Psoas muscle (tissue), 8 donors: ENCODE data around the gene ASB2. TPM values are rescaled to one million over a fixed set of nuclear protein-coding genes. Genes with fewer than 3 reads are reported as not detected.

Experiments used
- ATAC-seq, 4 donors: fragments of 200-7000 bp; cut with Tn5 transposase; one replicate each; pipeline ENCODE4 v1.9.1; 2020; ENCODE audit warnings: moderate library complexity in 3 of 4, mild to moderate bottlenecking in 2 of 4
- DNase-seq, 2 donors: peaks; one replicate each; pipeline ENCODE4 v3.0.0-alpha.2; 2020
- H3K27ac ChIP-seq: fragments of 200-600 bp; one replicate; pipeline ENCODE4 v1.8.0; 2022
- H3K27me3 ChIP-seq, 3 donors: fragments of 200-600 bp in 1 of 3; one replicate each; pipeline versions ENCODE4 v1.6.1 to v1.8.0; 2013 to 2022; ENCODE audit warnings: low read length in 2 of 3, mild to moderate bottlenecking in 2 of 3, moderate library complexity in 1 of 3; ENCODE audit not compliant: insufficient read depth in 3 of 3
- H3K36me3 ChIP-seq, 2 donors: fragments of 200-600 bp in 1 of 2; one replicate each; pipeline versions ENCODE4 v1.6.1 to v1.8.0; 2013 to 2022; ENCODE audit warnings: low read depth in 1 of 2, mild to moderate bottlenecking in 1 of 2, moderate library complexity in 1 of 2; ENCODE audit not compliant: insufficient read depth in 1 of 2
- H3K4me1 ChIP-seq: fragments of 200-600 bp; one replicate; pipeline ENCODE4 v1.8.0; 2022
- H3K4me3 ChIP-seq: fragments of 200-600 bp; one replicate; pipeline ENCODE4 v1.8.0; 2022; ENCODE audit warnings: mild to moderate bottlenecking
- H3K9me3 ChIP-seq: fragments of 200-600 bp; one replicate; pipeline ENCODE4 v1.8.0; 2022
- CTCF ChIP-seq: fragments of 200-600 bp; IDR thresholded peaks from one replicate; pipeline ENCODE4 v1.8.0; 2022; ENCODE audit warnings: antibody characterized with exemption
- WGBS, 3 donors: extraction: QIAGEN DNeasy Blood & Tissue Kit; methylation state at CpG; one replicate each; pipeline versions ENCODE4 v1.1.6 to v1.1.7; 2013; 5-methylcytosine and 5-hydroxymethylcytosine counted together
- intact Hi-C, 2 donors: fragments of 100-400 bp; cut with DNase I; formaldehyde crosslinking; loops; one replicate each; pipeline versions ENCODE4 v1.11.0 to v1.14.2; 2022
- polyA plus RNA-seq, 3 donors: library from polyadenylated mRNA; stranded (reverse); fragments of 200-250 nt; gene quantifications; one replicate each; pipeline ENCODE4 v1.2.3, GENCODE V29; 2013
- total RNA-seq, 4 donors: library from RNA; stranded (reverse); fragmentation: NEBNext Ultra II Directional in 2 of 4; extraction: Animal tissue kit (Norgen Biotek cat#: 25700) in 2 of 4; gene quantifications; one replicate each; pipeline versions ENCODE4 v1.2.1 to v1.2.4, GENCODE V29; 2021 to 2023
- donor health status: healthy with polysubstance abuse.
- donor health status: DM: no; HTN: no; CAD: no; lungs with moderate emphysema.
- donor health status: Bipolar disorder and iron deficiency.
- donor health status: healthy.
- donor health status: DM: yes; HTN: yes; CAD: no.
- donor health status: DM: no; HTN: no; CAD: no.
- donor health status: DM: no; HTN: no; CAD: no.
- donor health status: DM: yes; HTN: yes; CAD: no.

ASB2 gene
- total and polyA plus RNA-seq, 7 donors: 41.2 to 460 (median 230) TPM

GRCh38 chr14:94019329-94019728 is 43.0 kb upstream of the ASB2 start:
- ATAC-seq: no peak
- Histone ChIP-seq H3K9me3 (no peaks in the 10 kb centered on the region), H3K27ac (no peak overlapping the region), H3K4me3 (no peak overlapping the region), H3K36me3 (no peaks in the 10 kb centered on the region), H3K4me1 (no peaks in the 10 kb centered on the region), H3K27me3 (no peaks in the 10 kb centered on the region)
- TF ChIP-seq CTCF: no peak
- intact Hi-C loops: no loop called here
- 81 to 85% (median 84%) methylated on average over 6 of the region's 6 CpGs for WGBS, 3 donors
- no peak for DNase-seq

- Histone ChIP-seq H3K27ac (no peak overlapping the region), H3K27me3 (no peaks in the 10 kb centered on the region), H3K4me1 (no peaks in the 10 kb centered on the region), H3K9me3 (no peaks in the 10 kb centered on the region), H3K4me3 (no peak overlapping the region), H3K36me3 (no peaks in the 10 kb centered on the region)
- ATAC-seq (peak; percentile 59 to 80 (median 78)), DNase-seq (no peak)
- intact Hi-C loops: no loop called here
- no peak for TF ChIP-seq CTCF
- WGBS, 3 donors: 38 to 49% (median 43%) methylated on average over 8 of the region's 8 CpGs
Observed at GRCh38 chr14:94018308-94018707, 41.9 kb upstream of the ASB2 start.

GRCh38 chr14:94016446-94016976 is 40.1 kb upstream of the ASB2 start:
- no peaks in the 10 kb centered on the region for H3K36me3 ChIP-seq
- H3K27me3 ChIP-seq: no peaks in the 10 kb centered on the region
- DNase-seq (no peak), ATAC-seq (no peak)
- H3K9me3 ChIP-seq: no peaks in the 10 kb centered on the region
- intact Hi-C loops: no loop called here
- 63 to 70% (median 67%) methylated on average over 8 of the region's 8 CpGs for WGBS, 3 donors
- H3K4me3 ChIP-seq: no peak overlapping the region
- H3K4me1 ChIP-seq: no peaks in the 10 kb centered on the region
- TF ChIP-seq CTCF: no peak
- no peak overlapping the region for H3K27ac ChIP-seq

- WGBS, 3 donors: 70 to 71% (median 71%) methylated on average over 2 of the region's 2 CpGs
- Histone ChIP-seq H3K4me1 (no peaks in the 10 kb centered on the region), H3K36me3 (no peaks in the 10 kb centered on the region), H3K27ac (no peak overlapping the region), H3K4me3 (no peak overlapping the region), H3K9me3 (no peaks in the 10 kb centered on the region), H3K27me3 (no peaks in the 10 kb centered on the region)
- no peak for DNase-seq
- intact Hi-C loops: no loop called here
- no peak for ATAC-seq
- no peak for TF ChIP-seq CTCF
Observed at GRCh38 chr14:94015223-94015622, 38.9 kb upstream of the ASB2 start.

DNA sequence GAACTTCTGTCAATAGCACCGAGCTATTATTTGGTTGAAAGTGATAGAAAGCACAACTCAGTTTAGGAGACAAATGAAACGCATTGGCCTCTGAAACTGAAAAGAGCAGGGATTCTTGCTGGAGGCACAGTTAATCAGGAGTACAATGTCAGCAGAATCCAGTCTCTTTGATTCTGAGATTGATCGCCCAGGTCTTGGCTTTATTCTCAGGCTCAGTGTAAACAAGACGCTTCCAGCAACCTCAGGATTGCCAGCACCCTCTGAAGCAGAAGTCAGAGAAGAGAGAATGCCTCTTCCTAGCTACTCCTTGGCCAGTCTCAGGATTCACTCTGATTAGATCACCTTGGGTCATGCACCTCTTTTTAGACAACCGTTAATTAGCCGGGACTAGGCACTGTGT is 38.0 kb upstream of the ASB2 start:
- no peak for ATAC-seq
- intact Hi-C loops: no loop called here
- 83 to 88% (median 87%) methylated on average over 6 of the region's 6 CpGs for WGBS, 3 donors

More for the DNA sequence above, 38.0 kb upstream of the ASB2 start:
- peaks cover 5% of the 10 kb centered on the region for H3K4me1 ChIP-seq
- no peak for DNase-seq
- no peaks in the 10 kb centered on the region for H3K27me3 ChIP-seq
- no peaks in the 10 kb centered on the region for H3K9me3 ChIP-seq
- TF ChIP-seq CTCF: no peak
- no peak overlapping the region for H3K27ac ChIP-seq
- H3K4me3 ChIP-seq: no peak overlapping the region
- no peaks in the 10 kb centered on the region for H3K36me3 ChIP-seq
